H1 (cell line): ENCODE measurements around the gene THEM5. TPM values are rescaled to one million over a fixed set of nuclear protein-coding genes. Genes with fewer than 3 reads are reported as not detected.

Experiments used
- CTCF ChIA-PET: fragments of 300-600 bp; sonication (Branson Sonifier 250); formaldehyde crosslinking; loops from one replicate; lab custom pipeline; 2021; ENCODE audit not compliant: partially characterized antibody; lab: Charles Lee
- POLR2A ChIA-PET: fragments of 300-600 bp; sonication (Branson Sonifier 250); formaldehyde crosslinking; loops from one replicate; lab custom pipeline; 2021; ENCODE audit warnings: inconsistent platforms; ENCODE audit not compliant: partially characterized antibody; lab: Charles Lee
- DNase-seq, 2 experiments: peaks; one replicate each; pipeline versions ENCODE4 v3.0.0 to v3.0.0-alpha.2; 2010 to 2022; ENCODE audit warnings: low spot score in 2 of 2, low read depth in 1 of 2, mixed read lengths in 1 of 2
- FAIRE-seq: peaks from 2 replicates; lab custom pipeline; 2011; peaks lifted over from hg19 to GRCh38; lab: Jason Lieb, UNC
- H2AFZ ChIP-seq: 2 replicates; pipeline ENCODE4 v1.8.1; 2012; ENCODE audit warnings: low read length, inconsistent platforms
- H2AK5ac ChIP-seq: 2 replicates; pipeline ENCODE4 v1.6.1; 2013; ENCODE audit warnings: low read depth, low read length
- H2BK120ac ChIP-seq: replicated peaks from 2 replicates; pipeline ENCODE3; 2013; ENCODE audit warnings: low read depth, low read length, inconsistent platforms
- H2BK12ac ChIP-seq: 2 replicates; pipeline ENCODE4 v1.6.1; 2013; ENCODE audit warnings: low read depth, low read length
- H2BK15ac ChIP-seq: 2 replicates; pipeline ENCODE4 v1.6.1; 2013; ENCODE audit warnings: low read length
- H2BK20ac ChIP-seq: 2 replicates; pipeline ENCODE4 v1.6.1; 2013; ENCODE audit warnings: low read length
- H2BK5ac ChIP-seq: 2 replicates; pipeline ENCODE4 v1.6.1; 2013; ENCODE audit warnings: low read depth, low read length
- H3K14ac ChIP-seq: 2 replicates; pipeline ENCODE4 v1.6.1; 2013; ENCODE audit warnings: inconsistent platforms; ENCODE audit not compliant: insufficient read length
- H3K18ac ChIP-seq: 2 replicates; pipeline ENCODE4 v1.6.1; 2013; ENCODE audit warnings: low read length; ENCODE audit errors: extremely low read depth
- H3K23ac ChIP-seq: 2 replicates; pipeline ENCODE4 v1.6.1; 2013; ENCODE audit warnings: inconsistent platforms; ENCODE audit not compliant: insufficient read length
- H3K23me2 ChIP-seq: 2 replicates; pipeline ENCODE4 v1.6.1; 2013; ENCODE audit warnings: low read depth, low read length
- H3K27ac ChIP-seq: 2 replicates; pipeline ENCODE4 v1.6.1; 2011; ENCODE audit warnings: low read depth, low read length, inconsistent platforms
- H3K27me3 ChIP-seq, 4 experiments: replicated peaks in 1 of 4; 1 replicate in 1 of 4; 2 replicates in 3 of 4; pipeline versions ENCODE4 v1.6.1 to v1.8.1; 2011 to 2013; ENCODE audit warnings: low read length in 3 of 4, mild to moderate bottlenecking in 3 of 4, inconsistent platforms in 2 of 4, mixed read lengths in 2 of 4, moderate library complexity in 1 of 4; ENCODE audit not compliant: control insufficient read depth in 3 of 4, insufficient read depth in 3 of 4; ENCODE audit errors: extremely low read depth in 1 of 4
- H3K36me3 ChIP-seq, 4 experiments: 2 replicates each; pipeline versions ENCODE4 v1.6.1 to v1.8.1; 2011 to 2013; ENCODE audit warnings: mild to moderate bottlenecking in 4 of 4, low read length in 3 of 4, moderate library complexity in 2 of 4, control low read depth in 1 of 4, inconsistent platforms in 1 of 4; ENCODE audit not compliant: insufficient read depth in 4 of 4, control insufficient read depth in 2 of 4
- H3K4ac ChIP-seq: replicated peaks from 2 replicates; pipeline ENCODE3; 2013; ENCODE audit warnings: low read length, low read depth, mixed read lengths, inconsistent platforms; ENCODE audit not compliant: insufficient read length
- H3K4me1 ChIP-seq, 4 experiments: replicated peaks in 1 of 4; 1 replicate in 1 of 4; 2 replicates in 3 of 4; pipeline versions ENCODE4 v1.6.1 to v1.8.1; 2011 to 2013; ENCODE audit warnings: low read length in 3 of 4, inconsistent platforms in 2 of 4, mixed read lengths in 1 of 4; ENCODE audit not compliant: insufficient read depth in 4 of 4, control insufficient read depth in 3 of 4
- H3K4me2 ChIP-seq, 2 experiments: 2 replicates each; pipeline versions ENCODE4 v1.6.1 to v1.8.1; 2011 to 2013; ENCODE audit warnings: low read depth in 2 of 2, low read length in 2 of 2, control low read depth in 1 of 2, inconsistent platforms in 1 of 2, mild to moderate bottlenecking in 1 of 2; ENCODE audit not compliant: insufficient read depth in 1 of 2
- H3K4me3 ChIP-seq, 4 experiments: fragments of 200-600, 300-600 bp in 1 of 4; sonication (generic), shearing (Covaris generic), sonication (Bioruptor Twin) in 1 of 4; 2 replicates each; pipeline versions ENCODE4 v1.5.1 to v1.8.1; 2011 to 2016; ENCODE audit warnings: low read length in 4 of 4, low read depth in 3 of 4, control low read depth in 2 of 4, inconsistent platforms in 2 of 4, mild to moderate bottlenecking in 2 of 4, mixed read lengths in 1 of 4, moderate library complexity in 1 of 4; ENCODE audit not compliant: insufficient read depth in 2 of 4; ENCODE audit errors: extremely low read depth in 1 of 4
- H3K56ac ChIP-seq: replicated peaks from 2 replicates; pipeline ENCODE3; 2013; ENCODE audit warnings: low read depth, mild to moderate bottlenecking, mixed read lengths, low read length, inconsistent platforms; ENCODE audit not compliant: insufficient read length
- H3K79me1 ChIP-seq: 2 replicates; pipeline ENCODE4 v1.6.1; 2013; ENCODE audit warnings: low read depth, low read length, control low read depth
- H3K79me2 ChIP-seq, 2 experiments: 2 replicates each; pipeline versions ENCODE4 v1.6.1 to v1.8.1; 2012 to 2013; ENCODE audit warnings: low read length in 2 of 2, mild to moderate bottlenecking in 2 of 2, inconsistent platforms in 1 of 2; ENCODE audit not compliant: insufficient read depth in 2 of 2, control insufficient read depth in 1 of 2
- H3K9ac ChIP-seq, 4 experiments: replicated peaks in 1 of 4; 1 replicate in 1 of 4; 2 replicates in 3 of 4; pipeline versions ENCODE4 v1.6.1 to v1.8.1; 2011 to 2013; ENCODE audit warnings: low read depth in 3 of 4, low read length in 3 of 4, control low read depth in 2 of 4, mild to moderate bottlenecking in 2 of 4, moderate library complexity in 2 of 4, inconsistent platforms in 1 of 4; ENCODE audit errors: extremely low read depth in 1 of 4
- H3K9me3 ChIP-seq, 2 experiments: 2 replicates each; pipeline versions ENCODE4 v1.6.1 to v1.8.1; 2012 to 2013; ENCODE audit warnings: mild to moderate bottlenecking in 2 of 2, moderate library complexity in 2 of 2, control low read depth in 1 of 2, inconsistent platforms in 1 of 2, low read depth in 1 of 2, low read length in 1 of 2, mixed read lengths in 1 of 2; ENCODE audit not compliant: insufficient read depth in 2 of 2
- H4K20me1 ChIP-seq, 2 experiments: replicated peaks in 1 of 2; 2 replicates each; pipeline versions ENCODE3 to v1.8.1; 2011 to 2013; ENCODE audit warnings: inconsistent platforms in 2 of 2, low read length in 2 of 2, mild to moderate bottlenecking in 1 of 2; ENCODE audit not compliant: insufficient read depth in 2 of 2, control insufficient read depth in 1 of 2
- H4K5ac ChIP-seq: 2 replicates; pipeline ENCODE4 v1.6.1; 2013; ENCODE audit warnings: low read length, low read depth, mixed read lengths, inconsistent platforms; ENCODE audit not compliant: insufficient read length
- H4K8ac ChIP-seq: 2 replicates; pipeline ENCODE4 v1.8.0; 2013; ENCODE audit warnings: mild to moderate bottlenecking, moderate library complexity, low read length, inconsistent platforms; ENCODE audit not compliant: insufficient read depth; ENCODE audit errors: extremely low read depth
- H4K91ac ChIP-seq: replicated peaks from 2 replicates; pipeline ENCODE3; 2013; ENCODE audit warnings: low read length, mixed read lengths, inconsistent platforms; ENCODE audit not compliant: insufficient read length
- ASH2L ChIP-seq: fragments of 200-600, 300-600 bp; sonication (generic); IDR thresholded peaks from one replicate; pipeline ENCODE4 v1.7.1; 2017; ENCODE audit warnings: low read length
- EZH2 ChIP-seq: fragments of 200-600 bp; sonication (generic); IDR thresholded peaks from 2 replicates; pipeline ENCODE4 v1.7.1; 2012; ENCODE audit warnings: low read depth, mild to moderate bottlenecking, moderate library complexity, low read length, inconsistent platforms; ENCODE audit not compliant: severe bottlenecking
- FOSL1 ChIP-seq: IDR thresholded peaks from 2 replicates; pipeline ENCODE4 v1.6.1; 2011; ENCODE audit warnings: mild to moderate bottlenecking, low read depth, low read length, moderate library complexity; ENCODE audit not compliant: insufficient read depth
- JUN ChIP-seq: IDR thresholded peaks from 2 replicates; pipeline ENCODE4 v1.6.1; 2011; ENCODE audit warnings: low read depth, mild to moderate bottlenecking, improper control_type of control experiment, low read length
- KDM1A ChIP-seq: fragments of 200-600, 300-600 bp; sonication (generic); IDR thresholded peaks from 2 replicates; pipeline ENCODE4 v1.7.1; 2016; ENCODE audit warnings: mild to moderate bottlenecking, low read length, borderline replicate concordance
- NANOG ChIP-seq: IDR thresholded peaks from 2 replicates; pipeline ENCODE4 v1.6.1; 2011; ENCODE audit warnings: low read length, low read depth, mild to moderate bottlenecking, inconsistent platforms; ENCODE audit not compliant: insufficient read depth, poor library complexity, severe bottlenecking
- RAD21 ChIP-seq, 2 experiments: IDR thresholded peaks in 1 of 2; conservative IDR thresholded peaks in 1 of 2; 2 replicates each; pipeline ENCODE4 v1.6.1; 2011; ENCODE audit warnings: low read depth in 2 of 2, low read length in 2 of 2, improper control_type of control experiment in 1 of 2, inconsistent platforms in 1 of 2, mild to moderate bottlenecking in 1 of 2, moderate library complexity in 1 of 2
- SP2 ChIP-seq: IDR thresholded peaks from 2 replicates; pipeline ENCODE4 v1.6.1; 2012; ENCODE audit warnings: mild to moderate bottlenecking, low read length, inconsistent platforms
- TCF12 ChIP-seq: IDR thresholded peaks from 2 replicates; pipeline ENCODE4 v1.6.1; 2011; ENCODE audit warnings: low read depth, mild to moderate bottlenecking, low read length
- TEAD4 ChIP-seq: IDR thresholded peaks from 2 replicates; pipeline ENCODE4 v1.6.1; 2012; ENCODE audit warnings: low read depth, low read length, inconsistent platforms, mixed read lengths
- ZNF274 ChIP-seq: IDR thresholded peaks from 2 replicates; pipeline ENCODE4 v1.7.0; 2012; ENCODE audit warnings: low read length, borderline replicate concordance; ENCODE audit errors: extremely low read depth
- WGBS, 2 experiments: shearing (Covaris generic) in 1 of 2; methylation state at CpG; one replicate each; pipeline versions ENCODE4 v1.1.6 to v1.1.7; 2013 to 2015; ENCODE audit warnings: low lambda C conversion rate in 2 of 2, mixed read lengths in 2 of 2, inconsistent platforms in 1 of 2, low coverage in 1 of 2, missing lambda C conversion rate in 1 of 2; ENCODE audit not compliant: insufficient replicate concordance in 2 of 2, insufficient coverage in 1 of 2, insufficient read length in 1 of 2; ENCODE audit errors: extremely low coverage in 1 of 2, missing lambda C conversion rate in 1 of 2; 5-methylcytosine and 5-hydroxymethylcytosine counted together
- polyA plus RNA-seq, 7 experiments: library from polyadenylated mRNA; depleted of rRNA in 3 of 7; stranded (reverse) in 5 of 7; unstranded in 2 of 7; fragments of >200 nt in 5 of 7; fragments of 200-250 nt in 2 of 7; gene quantifications; 1 replicate in 5 of 7; 2 replicates in 1 of 7; 4 replicates in 1 of 7; pipeline versions ENCODE4 v1.2.1 to v1.2.3, GENCODE V29; 2011 to 2013; ENCODE audit warnings: missing spikeins in 2 of 7, mixed read lengths in 2 of 7
- total RNA-seq: library from RNA; stranded (reverse); fragmentation: NEBNext Ultra II Directional; extraction: Animal tissue kit (Norgen Biotek cat#: 25700); gene quantifications from 2 replicates; pipeline ENCODE4 v1.2.1, GENCODE V29; 2021

The THEM5 gene
- total and polyA plus RNA-seq, 2 of the 8 experiments (the other 6 are each of a cell fraction or from before 2014, with no cell fraction given): not detected

GRCh38 chr1:151807131-151807530 lies 46.4 kb downstream of the THEM5 start:
- Histone ChIP-seq H3K9ac (no peak overlapping the region), H3K4me1 (peaks cover 1 to 5% (median 4%) of the 10 kb centered on the region in 4 experiments; a peak in 2 of 7 replicates), H4K91ac (no peak overlapping the region), H2BK15ac (no peak overlapping the region), H4K5ac (no peak overlapping the region), H3K36me3 (no peaks in the 10 kb centered on the region), H3K79me2 (no peaks in the 10 kb centered on the region), H2AFZ (no peak overlapping the region), H2BK120ac (no peak overlapping the region), H2AK5ac (no peak overlapping the region), H3K4me2 (no peak overlapping the region), H3K27ac (no peak overlapping the region), H2BK20ac (no peak overlapping the region), H3K4ac (no peak overlapping the region), H4K8ac (no peak overlapping the region), H4K20me1 (no peaks in the 10 kb centered on the region), H3K79me1 (no peaks in the 10 kb centered on the region), H3K27me3 (peaks cover 0 to 3% (median 0%) of the 10 kb centered on the region in 4 experiments; a peak in 1 of 7 replicates), H2BK5ac (no peak overlapping the region), H3K9me3 (no peaks in the 10 kb centered on the region), H3K56ac (no peak overlapping the region), H3K18ac (no peak overlapping the region), H3K4me3 (no peak overlapping the region), H3K23ac (no peak overlapping the region), H3K14ac (no peak overlapping the region), H3K23me2 (no peaks in the 10 kb centered on the region), H2BK12ac (no peak overlapping the region)
- no peak for DNase-seq
- POLR2A ChIA-PET: interaction anchor here (1.1 to 1.8 kb wide), 3 partner anchors 10 to 32 kb away, joined by 3 to 6 read pairs (median 4); partner anchors contain the start of gene C2CD4D
- WGBS, 2 experiments: 84% methylated on average over 4 of the region's 5 CpGs; no CpG with 5 or more reads in 1 of the 2 experiments
- CTCF ChIA-PET: interaction anchor here (0.6 to 2.6 kb wide), 6 partner anchors 10 to 748 kb away, joined by 3 to 6 read pairs (median 5); partner anchors contain the start of gene TDRKH
- no peak for FAIRE-seq
- no peak for TF ChIP-seq SP2
- no peak for TF ChIP-seq EZH2
- TF ChIP-seq ASH2L: no peak
- TF ChIP-seq ZNF274: no peak
- no peak for TF ChIP-seq FOSL1
- TF ChIP-seq TEAD4: no peak
- no peak for TF ChIP-seq NANOG
- TF ChIP-seq KDM1A: no peak
- no peak for TF ChIP-seq RAD21 (IDR thresholded peaks at IDR 0.05 in 1 of 2, conservative IDR thresholded peaks at IDR 0.05 in 1 of 2; ENCODE audit: low read depth in 2 of 2, low read length in 2 of 2)
- TF ChIP-seq JUN: no peak
- no peak for TF ChIP-seq TCF12
